HepG2 (cell line): ENCODE measurements around the gene SAMD8. TPM values are rescaled to one million over a fixed set of nuclear protein-coding genes. Genes with fewer than 3 reads are reported as not detected.

Experiments used
- ADNP ChIP-seq: sonication (generic); formaldehyde crosslinking; IDR thresholded peaks from 2 replicates; pipeline ENCODE4 v1.4.0; 2020; ENCODE audit warnings: missing genetic modification reagents
- CBX2 ChIP-seq, 2 experiments: fragments of 200-600 bp in 1 of 2; sonication (generic); formaldehyde crosslinking in 1 of 2; IDR thresholded peaks; 2 replicates each; pipeline versions ENCODE4 v1.7.0 to v1.8.1; 2018 to 2022; ENCODE audit warnings: low read depth in 2 of 2, low read length in 1 of 2, mild to moderate bottlenecking in 1 of 2, missing genetic modification reagents in 1 of 2
- EZH2 ChIP-seq: conservative IDR thresholded peaks from 2 replicates; pipeline ENCODE4 v1.6.1; 2012; ENCODE audit warnings: mild to moderate bottlenecking, low read depth, low read length, moderate library complexity
- HMGA1 ChIP-seq: sonication (generic); formaldehyde crosslinking; conservative IDR thresholded peaks from 2 replicates; pipeline ENCODE4 v1.4.0; 2020; ENCODE audit warnings: missing genetic modification reagents
- KDM3A ChIP-seq: IDR thresholded peaks from 2 replicates; pipeline ENCODE4 v1.6.1; 2018; ENCODE audit warnings: low read depth, missing compliant biosample characterization
- KIAA2018 ChIP-seq: sonication (generic); formaldehyde crosslinking; IDR thresholded peaks from 2 replicates; pipeline ENCODE4 v1.5.0; 2020; ENCODE audit warnings: mild to moderate bottlenecking, missing genetic modification reagents, borderline replicate concordance
- NFRKB ChIP-seq: fragments of 450-650 bp; IDR thresholded peaks from 2 replicates; pipeline ENCODE4 v1.6.1; 2017
- NR0B2 ChIP-seq: sonication (generic); formaldehyde crosslinking; IDR thresholded peaks from 2 replicates; pipeline ENCODE4 v1.4.0; 2020; ENCODE audit warnings: mild to moderate bottlenecking, missing genetic modification reagents
- RXRA ChIP-seq: sonication (generic); formaldehyde crosslinking; IDR thresholded peaks from 2 replicates; pipeline ENCODE4 v1.5.1; 2020; ENCODE audit warnings: missing genetic modification reagents
- SNAI1 ChIP-seq: sonication (generic); formaldehyde crosslinking; IDR thresholded peaks from 2 replicates; pipeline ENCODE4 v1.5.0; 2020; ENCODE audit warnings: mild to moderate bottlenecking, missing genetic modification reagents, borderline replicate concordance
- SNAPC2 ChIP-seq: sonication (generic); formaldehyde crosslinking; IDR thresholded peaks from 2 replicates; pipeline ENCODE4 v1.8.1; 2022; ENCODE audit warnings: mild to moderate bottlenecking, missing genetic modification reagents
- ZNF224 ChIP-seq: sonication (generic); formaldehyde crosslinking; IDR thresholded peaks from 2 replicates; pipeline ENCODE4 v1.5.0; 2020; ENCODE audit warnings: mild to moderate bottlenecking, missing genetic modification reagents
- ZNF263 ChIP-seq: sonication (generic); formaldehyde crosslinking; IDR thresholded peaks from 2 replicates; pipeline ENCODE4 v1.4.0; 2020; ENCODE audit warnings: missing genetic modification reagents
- ZNF34 ChIP-seq: sonication (generic); formaldehyde crosslinking; IDR thresholded peaks from 2 replicates; pipeline ENCODE4 v1.4.0; 2020; ENCODE audit warnings: mild to moderate bottlenecking, missing genetic modification reagents, borderline replicate concordance
- ZNF414 ChIP-seq: sonication (generic); formaldehyde crosslinking; IDR thresholded peaks from 2 replicates; pipeline ENCODE4 v1.5.0; 2020; ENCODE audit warnings: missing genetic modification reagents
- ZNF451 ChIP-seq: sonication (generic); formaldehyde crosslinking; IDR thresholded peaks from 2 replicates; pipeline ENCODE4 v1.5.0; 2020; ENCODE audit warnings: mild to moderate bottlenecking, missing genetic modification reagents
- ZNF530 ChIP-seq: sonication (generic); formaldehyde crosslinking; IDR thresholded peaks from 2 replicates; pipeline ENCODE4 v1.5.0; 2020; ENCODE audit warnings: low read depth, mild to moderate bottlenecking, missing genetic modification reagents
- ZNF558 ChIP-seq: sonication (generic); formaldehyde crosslinking; IDR thresholded peaks from 2 replicates; pipeline ENCODE4 v1.9.0; 2022; ENCODE audit warnings: mild to moderate bottlenecking, missing genetic modification reagents, borderline replicate concordance
- ZNF629 ChIP-seq: sonication (generic); formaldehyde crosslinking; conservative IDR thresholded peaks from 2 replicates; pipeline ENCODE4 v1.5.0; 2020; ENCODE audit warnings: missing genetic modification reagents
- ZNF644 ChIP-seq: IDR thresholded peaks from 2 replicates; pipeline ENCODE4 v1.6.1; 2016; ENCODE audit warnings: low read depth
- ZZZ3 ChIP-seq: sonication (generic); formaldehyde crosslinking; IDR thresholded peaks from 2 replicates; pipeline ENCODE4 v1.4.0; 2020; ENCODE audit warnings: missing genetic modification reagents, mild to moderate bottlenecking, borderline replicate concordance
- polyA plus RNA-seq, 8 experiments: library from polyadenylated mRNA; depleted of rRNA in 3 of 8; stranded (reverse) in 7 of 8; unstranded in 1 of 8; fragments of >200 nt; fragmentation: Illumina TruSeq in 4 of 8; extraction: Trizol in 4 of 8; gene quantifications; 2 replicates each; pipeline versions ENCODE4 v1.2.1 to v1.2.3, GENCODE V29; 2011 to 2016; ENCODE audit warnings: low read depth in 4 of 8, missing spikeins in 1 of 8, mixed read lengths in 1 of 8; ENCODE audit not compliant: insufficient read depth in 1 of 8
- total RNA-seq, 5 experiments: library from RNA; depleted of rRNA; stranded (reverse); fragments of >200 nt; fragmentation: Illumina TruSeq; extraction: Trizol; gene quantifications; 2 replicates each; pipeline ENCODE4 v1.2.3, GENCODE V29; 2016; ENCODE audit warnings: low read depth in 1 of 5

The SAMD8 gene
- total and polyA plus RNA-seq, 2 of the 13 experiments (the other 11 are each of a cell fraction or from before 2014, with no cell fraction given), result 10.4 to 13.2 TPM

- TF ChIP-seq ZZZ3 (CRISPR knock-in tag), result no peak
- no peak for TF ChIP-seq ZNF224 (CRISPR knock-in tag)
- no peak for TF ChIP-seq EZH2
- TF ChIP-seq CBX2 (IDR thresholded peaks at IDR 0.05; ENCODE audit: low read depth, low read length), result no peak
- TF ChIP-seq CBX2 (CRISPR knock-in tag; IDR thresholded peaks at IDR 0.05; ENCODE audit: low read depth), result no peak
- no peak for TF ChIP-seq ZNF451 (CRISPR knock-in tag)
- TF ChIP-seq ZNF530 (CRISPR knock-in tag), result no peak
- TF ChIP-seq ZNF34 (CRISPR knock-in tag), result no peak
- no peak for TF ChIP-seq ZNF414
- TF ChIP-seq NR0B2 (CRISPR knock-in tag), result no peak
- TF ChIP-seq ADNP, result no peak
- TF ChIP-seq ZNF558 (CRISPR knock-in tag), result no peak
- no peak for TF ChIP-seq NFRKB
- no peak for TF ChIP-seq ZNF644 (CRISPR knock-in tag)
- TF ChIP-seq RXRA (CRISPR knock-in tag), result peak; percentile 42; the same call in 1 of the 2 replicates
- TF ChIP-seq KIAA2018 (CRISPR knock-in tag), result no peak
- TF ChIP-seq ZNF263 (CRISPR knock-in tag), result no peak
- TF ChIP-seq SNAPC2, result no peak
- TF ChIP-seq SNAI1 (CRISPR knock-in tag), result no peak
- no peak for TF ChIP-seq ZNF629 (CRISPR knock-in tag)
- no peak for TF ChIP-seq HMGA1
- TF ChIP-seq KDM3A, result peak; percentile 55; the same call in 1 of the 2 replicates
Observed at GRCh38 chr10:75108684-75109458, 2.6 kb upstream of the SAMD8 start (continued).
